Sigmoid colon (tissue), 7 donors: ENCODE data around the gene TNFSF4. TPM values are rescaled to one million over a fixed set of nuclear protein-coding genes. Genes with fewer than 3 reads are reported as not detected.

Experiments
- DNase-seq: peaks from one replicate; pipeline ENCODE4 v3.0.0-alpha.2; 2019
- H3K27ac ChIP-seq, 4 donors: fragments of 200-600 bp; sonication (generic); one replicate each; pipeline ENCODE4 v1.5.1; 2016 to 2019; ENCODE audit warnings: mild to moderate bottlenecking in 1 of 4
- H3K27me3 ChIP-seq, 3 donors: fragments of 200-600 bp; sonication (generic); one replicate each; pipeline ENCODE4 v1.5.1; 2019; ENCODE audit warnings: mild to moderate bottlenecking in 1 of 3
- H3K36me3 ChIP-seq, 4 donors: fragments of 200-600 bp; sonication (generic); one replicate each; pipeline ENCODE4 v1.5.1; 2016 to 2019
- H3K4me1 ChIP-seq, 4 donors: fragments of 200-600 bp; sonication (generic); one replicate each; pipeline ENCODE4 v1.5.1; 2017 to 2019
- H3K4me3 ChIP-seq, 4 donors: fragments of 200-600 bp; sonication (generic); one replicate each; pipeline ENCODE4 v1.5.1; 2017 to 2019; ENCODE audit warnings: mild to moderate bottlenecking in 2 of 4, moderate library complexity in 1 of 4
- H3K9me3 ChIP-seq, 4 donors: fragments of 200-600 bp in 3 of 4; sonication (generic) in 3 of 4; one replicate each; pipeline versions ENCODE4 v1.5.1 to v1.6.1; 2013 to 2019
- EP300 ChIP-seq, 4 donors: sonication (generic); formaldehyde crosslinking; IDR thresholded peaks; one replicate each; pipeline ENCODE4 v1.6.1; 2017; ENCODE audit warnings: antibody characterized with exemption in 4 of 4
- POLR2A ChIP-seq, 2 donors: fragments of 450-650 bp; IDR thresholded peaks; one replicate each; pipeline ENCODE4 v1.6.1; 2016; ENCODE audit warnings: antibody characterized with exemption in 2 of 2, mild to moderate bottlenecking in 2 of 2, moderate library complexity in 2 of 2
- POLR2AphosphoS5 ChIP-seq, 4 donors: sonication (generic); formaldehyde crosslinking; IDR thresholded peaks; one replicate each; pipeline ENCODE4 v1.6.1; 2017; ENCODE audit warnings: antibody characterized with exemption in 4 of 4
- WGBS, 2 donors: extraction: QIAGEN DNeasy Blood & Tissue Kit; methylation state at CpG; one replicate each; pipeline ENCODE4 v1.1.7; 2013; 5-methylcytosine and 5-hydroxymethylcytosine counted together
- intact Hi-C: fragments of 100-400 bp; cut with DNase I; formaldehyde crosslinking; loops from one replicate; pipeline ENCODE4 v1.15.1; 2023
- polyA plus RNA-seq, 3 donors: library from polyadenylated mRNA; stranded (reverse); fragments of 200-250 nt; gene quantifications; one replicate each; pipeline ENCODE4 v1.2.3, GENCODE V29; 2013
- total RNA-seq, 4 donors: library from RNA; depleted of rRNA; stranded (reverse); fragments of >200 nt; gene quantifications; one replicate each; pipeline ENCODE4 v1.1.0, GENCODE V29; 2016
- TF ChIP-seq, protein P1 (sequence below), 4 experiments: fragments of 450-650 bp in 3 of 4; fragments of 200-600 bp in 1 of 4; IDR thresholded peaks; one replicate each; pipeline ENCODE4 v1.5.1; 2016 to 2019; ENCODE audit warnings: antibody characterized with exemption in 4 of 4, mild to moderate bottlenecking in 3 of 4, moderate library complexity in 2 of 4
- donor health status: healthy with polysubstance abuse.
- donor health status: Bipolar disorder and iron deficiency.
- donor health status: healthy.

Gene TNFSF4
- total and polyA plus RNA-seq, 7 donors, result 0.23 to 2.7 (median 1.4) TPM

DNA sequence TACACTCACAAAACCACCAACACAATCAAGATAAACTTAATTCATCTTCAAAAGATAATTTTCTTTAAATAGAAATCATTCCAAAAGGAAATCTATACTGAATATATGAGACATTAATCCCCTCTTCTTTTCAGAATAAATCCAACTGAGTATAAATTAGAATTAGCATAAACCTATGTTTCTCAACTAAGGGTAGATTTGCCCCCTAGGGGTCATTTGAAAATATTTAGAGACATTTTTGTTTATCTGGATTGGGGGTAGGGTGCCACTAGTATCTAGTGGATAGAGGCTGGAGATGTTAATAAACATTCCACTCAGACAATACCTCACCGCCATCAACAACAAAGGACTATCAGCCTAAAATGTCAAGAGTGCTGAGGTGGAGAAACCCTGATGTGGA lies 6.5 kb upstream of the TNFSF4 start:
- H3K9me3 ChIP-seq, result no peaks in the 10 kb centered on the region
- TF ChIP-seq EP300 (IDR thresholded peaks at IDR 0.05), result no peak
- no peak for TF ChIP-seq POLR2AphosphoS5 (IDR thresholded peaks at IDR 0.05)
- TF ChIP-seq, protein P1, sequence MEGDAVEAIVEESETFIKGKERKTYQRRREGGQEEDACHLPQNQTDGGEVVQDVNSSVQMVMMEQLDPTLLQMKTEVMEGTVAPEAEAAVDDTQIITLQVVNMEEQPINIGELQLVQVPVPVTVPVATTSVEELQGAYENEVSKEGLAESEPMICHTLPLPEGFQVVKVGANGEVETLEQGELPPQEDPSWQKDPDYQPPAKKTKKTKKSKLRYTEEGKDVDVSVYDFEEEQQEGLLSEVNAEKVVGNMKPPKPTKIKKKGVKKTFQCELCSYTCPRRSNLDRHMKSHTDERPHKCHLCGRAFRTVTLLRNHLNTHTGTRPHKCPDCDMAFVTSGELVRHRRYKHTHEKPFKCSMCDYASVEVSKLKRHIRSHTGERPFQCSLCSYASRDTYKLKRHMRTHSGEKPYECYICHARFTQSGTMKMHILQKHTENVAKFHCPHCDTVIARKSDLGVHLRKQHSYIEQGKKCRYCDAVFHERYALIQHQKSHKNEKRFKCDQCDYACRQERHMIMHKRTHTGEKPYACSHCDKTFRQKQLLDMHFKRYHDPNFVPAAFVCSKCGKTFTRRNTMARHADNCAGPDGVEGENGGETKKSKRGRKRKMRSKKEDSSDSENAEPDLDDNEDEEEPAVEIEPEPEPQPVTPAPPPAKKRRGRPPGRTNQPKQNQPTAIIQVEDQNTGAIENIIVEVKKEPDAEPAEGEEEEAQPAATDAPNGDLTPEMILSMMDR (IDR thresholded peaks at IDR 0.05), result no peak
- no peak for TF ChIP-seq POLR2A (IDR thresholded peaks at IDR 0.05)
- no peak overlapping the region for H3K27ac ChIP-seq
- intact Hi-C loops, result no loop called here
- H3K36me3 ChIP-seq, result no peaks in the 10 kb centered on the region
- 98 to 100% methylated on average over 1 of the region's 1 CpG for WGBS, 2 donors
- H3K4me3 ChIP-seq, result no peak overlapping the region
- H3K27me3 ChIP-seq, result no peaks in the 10 kb centered on the region
- no peak for DNase-seq
- no peaks in the 10 kb centered on the region for H3K4me1 ChIP-seq

DNA sequence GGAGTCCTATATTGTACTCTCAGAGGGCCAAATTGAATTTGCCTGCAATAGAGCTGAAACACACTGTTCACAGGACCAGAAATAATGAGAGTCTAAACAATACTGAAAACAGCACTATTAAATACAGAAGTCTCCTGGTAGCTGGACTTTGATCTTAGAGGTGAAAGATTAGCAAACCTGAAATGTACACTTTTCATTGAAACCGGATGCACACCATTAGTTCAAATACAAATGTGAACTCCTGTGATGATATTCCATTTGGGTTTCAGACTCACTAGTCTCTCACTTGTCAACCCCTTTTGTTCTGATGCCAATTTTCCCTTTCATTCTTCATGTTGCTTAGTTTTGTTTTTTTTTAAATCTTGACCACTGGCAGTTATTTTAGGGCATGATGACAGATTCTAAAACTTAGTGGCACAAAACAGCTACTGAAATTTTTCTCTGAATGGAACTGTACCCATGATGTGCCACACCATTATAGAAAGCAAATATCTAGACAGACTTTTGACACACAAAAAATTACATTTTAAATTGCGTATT lies 5.9 kb upstream of the TNFSF4 start:
- no peak for DNase-seq
- H3K36me3 ChIP-seq, result no peaks in the 10 kb centered on the region
- no peak overlapping the region for H3K4me3 ChIP-seq
- H3K27me3 ChIP-seq, result no peaks in the 10 kb centered on the region
- no peak overlapping the region for H3K27ac ChIP-seq
- intact Hi-C loops, result no loop called here
- TF ChIP-seq, protein P1 (IDR thresholded peaks at IDR 0.05), result no peak
- TF ChIP-seq EP300 (IDR thresholded peaks at IDR 0.05) (no peak), POLR2AphosphoS5 (IDR thresholded peaks at IDR 0.05) (no peak), POLR2A (IDR thresholded peaks at IDR 0.05) (no peak)
- no peaks in the 10 kb centered on the region for H3K9me3 ChIP-seq
- no peaks in the 10 kb centered on the region for H3K4me1 ChIP-seq
- 60 to 79% methylated on average over 2 of the region's 2 CpGs for WGBS, 2 donors

DNA sequence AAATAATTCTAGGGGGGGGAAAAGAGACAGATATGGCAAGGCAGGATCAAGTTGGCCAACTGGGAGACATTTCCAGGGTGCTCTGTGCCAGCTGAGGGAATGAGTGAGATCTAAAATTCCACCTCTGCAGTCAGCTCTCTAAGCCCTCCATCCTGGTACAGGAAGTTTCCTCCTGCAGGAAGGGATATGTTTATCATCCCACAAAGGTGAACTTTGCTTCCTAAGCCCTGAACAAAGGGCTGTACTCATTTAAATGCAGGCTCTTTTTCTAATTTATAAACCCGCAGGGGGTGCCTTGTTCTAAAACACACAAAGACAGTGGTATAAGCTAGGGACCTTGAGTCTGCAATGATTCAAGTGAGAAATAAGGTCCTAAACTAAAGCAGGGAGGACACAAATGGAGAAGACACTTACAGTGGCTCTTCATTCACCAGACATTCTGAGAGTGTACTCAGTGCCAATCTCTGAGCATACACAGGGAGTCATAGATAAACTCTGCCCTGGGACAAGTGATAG lies 3.6 kb upstream of the TNFSF4 start:
- no peak for TF ChIP-seq EP300 (IDR thresholded peaks at IDR 0.05)
- no peak for TF ChIP-seq POLR2A (IDR thresholded peaks at IDR 0.05)
- TF ChIP-seq, protein P1 (IDR thresholded peaks at IDR 0.05), result no peak
- TF ChIP-seq POLR2AphosphoS5 (IDR thresholded peaks at IDR 0.05), result no peak
- Histone ChIP-seq H3K4me1 (peaks cover 0 to 7% (median 4%) of the 10 kb centered on the region in 4 donors), H3K36me3 (no peaks in the 10 kb centered on the region), H3K4me3 (no peak overlapping the region), H3K9me3 (no peaks in the 10 kb centered on the region), H3K27me3 (no peaks in the 10 kb centered on the region), H3K27ac (no peak overlapping the region)
- intact Hi-C loops, result no loop called here
- WGBS, 2 donors, result 22 to 71% methylated on average over 1 of the region's 1 CpG
- DNase-seq, result no peak

DNA sequence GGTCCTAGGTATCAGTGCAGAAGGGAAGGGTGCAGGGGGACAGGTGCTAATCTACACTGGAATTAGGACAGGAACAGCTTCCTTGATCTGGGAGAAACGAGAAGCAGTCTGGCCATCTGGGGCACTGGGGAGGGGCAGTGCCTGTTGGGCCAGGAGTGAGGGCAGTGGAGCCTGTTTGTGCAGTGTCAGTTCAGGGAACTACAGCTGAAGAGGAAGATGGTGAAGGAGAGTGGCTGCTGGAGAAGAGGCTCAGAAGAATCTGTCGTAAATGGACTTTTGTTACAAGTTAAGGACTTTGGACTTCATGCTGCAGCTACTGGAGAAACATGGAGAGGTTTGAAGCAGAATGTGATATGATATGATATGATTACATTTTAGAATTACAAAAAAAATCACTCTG lies 3.2 kb upstream of the TNFSF4 start:
- H3K27ac ChIP-seq, result no peak overlapping the region
- peaks cover 0 to 12% (median 9%) of the 10 kb centered on the region in 4 donors for H3K4me1 ChIP-seq
- intact Hi-C loops, result no loop called here
- no peaks in the 10 kb centered on the region for H3K27me3 ChIP-seq
- TF ChIP-seq POLR2AphosphoS5 (IDR thresholded peaks at IDR 0.05), result no peak
- no peak for TF ChIP-seq POLR2A (IDR thresholded peaks at IDR 0.05)
- TF ChIP-seq, protein P1 (IDR thresholded peaks at IDR 0.05), result no peak
- no peak for TF ChIP-seq EP300 (IDR thresholded peaks at IDR 0.05)
- H3K36me3 ChIP-seq, result no peaks in the 10 kb centered on the region
- no peaks in the 10 kb centered on the region for H3K9me3 ChIP-seq
- no peak overlapping the region for H3K4me3 ChIP-seq
- WGBS, 2 donors, result 12 to 50% methylated on average over 2 of the region's 2 CpGs
- DNase-seq, result no peak

DNA sequence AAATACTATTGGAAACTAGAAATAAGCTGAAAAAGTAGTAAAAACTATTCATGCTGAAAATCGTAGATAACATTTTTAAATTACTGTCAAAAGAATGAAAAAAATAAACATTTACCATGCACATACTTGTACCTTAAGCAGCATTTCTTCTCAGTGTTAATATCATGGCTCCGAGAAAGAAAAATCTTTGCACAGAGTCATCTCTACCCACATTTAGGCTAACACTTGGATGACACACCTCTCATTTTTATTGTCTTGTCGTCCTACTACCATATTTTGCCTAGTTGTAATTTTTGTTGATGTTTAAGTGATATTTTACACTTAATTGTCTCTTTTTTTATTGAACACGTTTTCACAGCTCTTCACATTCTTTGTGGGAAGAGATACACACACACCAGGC lies 1.7 kb upstream of the TNFSF4 start:
- H3K36me3 ChIP-seq, result no peaks in the 10 kb centered on the region
- TF ChIP-seq, protein P1 (IDR thresholded peaks at IDR 0.05), result no peak
- TF ChIP-seq POLR2AphosphoS5 (IDR thresholded peaks at IDR 0.05), result no peak
- TF ChIP-seq POLR2A (IDR thresholded peaks at IDR 0.05), result no peak
- no peak for TF ChIP-seq EP300 (IDR thresholded peaks at IDR 0.05)
- 78 to 86% methylated on average over 4 of the region's 4 CpGs for WGBS, 2 donors
- H3K27me3 ChIP-seq, result no peaks in the 10 kb centered on the region
- intact Hi-C loops, result loop anchor here (10.0 kb wide), 1 partner anchor 274 kb away; no protein-coding TSS in a partner anchor
- no peaks in the 10 kb centered on the region for H3K9me3 ChIP-seq
- no peak overlapping the region for H3K4me3 ChIP-seq
- no peak for DNase-seq
- no peak overlapping the region for H3K27ac ChIP-seq
- peaks cover 0 to 16% (median 11%) of the 10 kb centered on the region in 4 donors for H3K4me1 ChIP-seq
